Subcutaneous adipose tissue (tissue), 4 donors: ENCODE data around the gene TUBB1. TPM values are rescaled to one million over a fixed set of nuclear protein-coding genes. Genes with fewer than 3 reads are reported as not detected.

ENCODE experiments used
- CTCF ChIP-seq: fragments of 450-650 bp; IDR thresholded peaks from one replicate; pipeline ENCODE4 v1.5.1; 2016; ENCODE audit warnings: low read depth, mild to moderate bottlenecking, control low read depth, antibody characterized with exemption, moderate library complexity
- total RNA-seq, 4 donors: library from RNA; depleted of rRNA; stranded (reverse); fragments of >200 nt; gene quantifications; one replicate each; pipeline ENCODE4 v1.1.0, GENCODE V29; 2016

Gene TUBB1
- under 1 TPM in 1 of 4 donors, not detected in 3; 0.33 TPM for total RNA-seq

GRCh38 chr20:59019217-59019616 is at the start of gene TUBB1:
TUBB1 (plus strand) TSS chr20:59019429; CDS start chr20:59019523, 94 bp downstream.
- no peak for TF ChIP-seq CTCF

GRCh38 chr20:58969439-58969838 is 49.8 kb upstream of the TUBB1 start:
- no peak for TF ChIP-seq CTCF

GRCh38 chr20:58970146-58970545 is 49.1 kb upstream of the TUBB1 start:
- no peak for TF ChIP-seq CTCF

GRCh38 chr20:58971429-58971828 is 47.8 kb upstream of the TUBB1 start:
- TF ChIP-seq CTCF, result no peak

- no peak for TF ChIP-seq CTCF
Measured at GRCh38 chr20:58973179-58973578, 46.0 kb upstream of the TUBB1 start.

- TF ChIP-seq CTCF, result no peak
Measured at GRCh38 chr20:58973866-58974265, 45.4 kb upstream of the TUBB1 start.

- no peak for TF ChIP-seq CTCF
Measured at GRCh38 chr20:58975353-58975752, 43.9 kb upstream of the TUBB1 start.
